ENCODE data around the gene ANO1. TPM values are rescaled to one million over a fixed set of nuclear protein-coding genes. Genes with fewer than 3 reads are reported as not detected.

ANO1 gene
- total and polyA plus RNA-seq, 2 of the 8 experiments (the other 6 are each of a cell fraction or from before 2014, with no cell fraction given), result 4.7 to 5.0 TPM

GRCh38 chr11:70082829-70083228 is 4.7 kb downstream of the ANO1 start:
- CTCF ChIA-PET (ENCODE audit: partially characterized antibody), result interaction anchor here (0.7 to 3.7 kb wide), 33 partner anchors 9 to 298 kb away, joined by 3 to 48 read pairs (median 4); no protein-coding TSS in a partner anchor
- Histone ChIP-seq H3K56ac (replicated peaks; ENCODE audit: insufficient read length, low read depth, low read length) (no peak overlapping the region), H4K20me1 (replicated peaks in 1 of 2; ENCODE audit: control insufficient read depth in 1 of 2, insufficient read depth in 2 of 2, low read length in 2 of 2) (no peaks in the 10 kb centered on the region), H3K23me2 (ENCODE audit: low read depth, low read length) (peaks cover 3% of the 10 kb centered on the region; the same call in 1 of the 2 replicates), H4K5ac (ENCODE audit: insufficient read length, low read depth, low read length) (no peak overlapping the region), H2BK5ac (ENCODE audit: low read depth, low read length) (no peak overlapping the region), H3K4ac (replicated peaks; ENCODE audit: insufficient read length, low read depth, low read length) (no peak overlapping the region), H2AK5ac (ENCODE audit: low read depth, low read length) (no peak overlapping the region), H3K27ac (ENCODE audit: low read depth, low read length) (no peak overlapping the region), H3K4me3 (ENCODE audit: extremely low read depth in 1 of 4, insufficient read depth in 2 of 4, low read depth in 3 of 4, low read length in 4 of 4) (no peak overlapping the region), H3K79me1 (ENCODE audit: low read depth, low read length) (no peaks in the 10 kb centered on the region), H3K18ac (ENCODE audit: extremely low read depth, low read length) (no peak overlapping the region), H3K36me3 (ENCODE audit: control insufficient read depth in 2 of 4, insufficient read depth in 4 of 4, low read length in 3 of 4) (no peaks in the 10 kb centered on the region), H2BK20ac (ENCODE audit: low read length) (no peak overlapping the region), H3K79me2 (ENCODE audit: control insufficient read depth in 1 of 2, insufficient read depth in 2 of 2, low read length in 2 of 2) (no peaks in the 10 kb centered on the region), H3K23ac (ENCODE audit: insufficient read length) (no peak overlapping the region), H3K9ac (replicated peaks in 1 of 4; ENCODE audit: extremely low read depth in 1 of 4, low read depth in 3 of 4, low read length in 3 of 4) (no peak overlapping the region), H4K8ac (ENCODE audit: extremely low read depth, insufficient read depth, low read length) (no peak overlapping the region), H3K14ac (ENCODE audit: insufficient read length) (no peak overlapping the region), H3K27me3 (replicated peaks in 1 of 4; ENCODE audit: control insufficient read depth in 3 of 4, extremely low read depth in 1 of 4, insufficient read depth in 3 of 4, low read length in 3 of 4) (peaks cover 14 to 30% (median 27%) of the 10 kb centered on the region in 4 experiments), H3K9me3 (ENCODE audit: insufficient read depth in 2 of 2, low read depth in 1 of 2, low read length in 1 of 2) (no peaks in the 10 kb centered on the region), H3K4me2 (ENCODE audit: insufficient read depth in 1 of 2, low read depth in 2 of 2, low read length in 2 of 2) (no peak overlapping the region), H2BK12ac (ENCODE audit: low read depth, low read length) (no peak overlapping the region), H4K91ac (replicated peaks; ENCODE audit: insufficient read length, low read length) (no peak overlapping the region), H2BK15ac (ENCODE audit: low read length) (no peak overlapping the region), H3K4me1 (replicated peaks in 1 of 4; ENCODE audit: control insufficient read depth in 3 of 4, insufficient read depth in 4 of 4, low read length in 3 of 4) (peaks cover 0 to 9% (median 3%) of the 10 kb centered on the region in 4 experiments; a peak in 5 of 7 replicates), H2BK120ac (replicated peaks; ENCODE audit: low read depth, low read length) (no peak overlapping the region), H2AFZ (ENCODE audit: low read length) (no peak overlapping the region)
- WGBS, 2 experiments (ENCODE audit: extremely low coverage in 1 of 2, insufficient coverage in 1 of 2, insufficient read length in 1 of 2, insufficient replicate concordance in 2 of 2, low coverage in 1 of 2, low lambda C conversion rate in 2 of 2, missing lambda C conversion rate in 1 of 2), result 75% methylated on average over 4 of the region's 4 CpGs; no CpG with 5 or more reads in 1 of the 2 experiments
- no peak for TF ChIP-seq RXRA (IDR thresholded peaks at IDR 0.05; ENCODE audit: insufficient read depth, low read depth, low read length)
- TF ChIP-seq CBX8 (IDR thresholded peaks at IDR 0.05; ENCODE audit: borderline replicate concordance, low read depth, low read length), result no peak
- TF ChIP-seq CHD1 (IDR thresholded peaks at IDR 0.05; ENCODE audit: low read depth, low read length), result no peak
- no peak for TF ChIP-seq BRCA1 (IDR thresholded peaks at IDR 0.05; ENCODE audit: low read depth, low read length)
- TF ChIP-seq RAD21 (IDR thresholded peaks at IDR 0.05 in 1 of 2, conservative IDR thresholded peaks at IDR 0.05 in 1 of 2; ENCODE audit: low read depth in 2 of 2, low read length in 2 of 2), result peak; percentile 41 to 66
- TF ChIP-seq, protein P1, sequence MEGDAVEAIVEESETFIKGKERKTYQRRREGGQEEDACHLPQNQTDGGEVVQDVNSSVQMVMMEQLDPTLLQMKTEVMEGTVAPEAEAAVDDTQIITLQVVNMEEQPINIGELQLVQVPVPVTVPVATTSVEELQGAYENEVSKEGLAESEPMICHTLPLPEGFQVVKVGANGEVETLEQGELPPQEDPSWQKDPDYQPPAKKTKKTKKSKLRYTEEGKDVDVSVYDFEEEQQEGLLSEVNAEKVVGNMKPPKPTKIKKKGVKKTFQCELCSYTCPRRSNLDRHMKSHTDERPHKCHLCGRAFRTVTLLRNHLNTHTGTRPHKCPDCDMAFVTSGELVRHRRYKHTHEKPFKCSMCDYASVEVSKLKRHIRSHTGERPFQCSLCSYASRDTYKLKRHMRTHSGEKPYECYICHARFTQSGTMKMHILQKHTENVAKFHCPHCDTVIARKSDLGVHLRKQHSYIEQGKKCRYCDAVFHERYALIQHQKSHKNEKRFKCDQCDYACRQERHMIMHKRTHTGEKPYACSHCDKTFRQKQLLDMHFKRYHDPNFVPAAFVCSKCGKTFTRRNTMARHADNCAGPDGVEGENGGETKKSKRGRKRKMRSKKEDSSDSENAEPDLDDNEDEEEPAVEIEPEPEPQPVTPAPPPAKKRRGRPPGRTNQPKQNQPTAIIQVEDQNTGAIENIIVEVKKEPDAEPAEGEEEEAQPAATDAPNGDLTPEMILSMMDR (IDR thresholded peaks at IDR 0.05; ENCODE audit: control extremely low read depth in 1 of 3, insufficient read depth in 1 of 3, low read depth in 1 of 3, low read length in 3 of 3), result peak; percentile 46 to 68 (median 61)
- DNase-seq (ENCODE audit: low read depth in 1 of 2, low spot score in 2 of 2) (no peak), FAIRE-seq (no peak)
- POLR2A ChIA-PET (ENCODE audit: partially characterized antibody), result interaction anchor here (1.2 kb wide), 1 partner anchor 104 kb away, joined by 3 read pairs; no protein-coding TSS in a partner anchor
